ENCODE measurements around the gene PRKCB. TPM values are rescaled to one million over a fixed set of nuclear protein-coding genes. Genes with fewer than 3 reads are reported as not detected.

Gene PRKCB
- total RNA-seq = not detected in 2 replicates

GRCh38 chr16:23835390-23836077 is at the start of gene PRKCB:
Gene PRKCB, plus strand, starts transcription at chr16:23835983.

GRCh38 chr16:24255456-24256371 is 419.9 kb downstream of the PRKCB start, which contains the start of gene CACNG3:
Gene CACNG3, plus strand, starts transcription at chr16:24256335. Its CDS starts 420 bp downstream, at chr16:24256755.

Other genes with a start within 250 kb of the PRKCB start
- gene NDUFAB1, start 239.7 kb upstream of the PRKCB start, total RNA-seq = 49.9 and 91.8 TPM in 2 replicates
- gene PALB2, start 194.7 kb upstream of the PRKCB start, total RNA-seq = 7.3 and 12.3 TPM in 2 replicates
- gene DCTN5, start 194.5 kb upstream of the PRKCB start, total RNA-seq = 79.5 and 98.5 TPM in 2 replicates
- gene PLK1, start 157.1 kb upstream of the PRKCB start, total RNA-seq = 3.9 and 45.8 TPM in 2 replicates
- under 0.01 and 0.38 TPM in 2 replicates for gene ERN2, start 122.8 kb upstream of the PRKCB start, total RNA-seq
- not detected in 2 replicates for gene CHP2, start 81.0 kb upstream of the PRKCB start, total RNA-seq

All from regular cardiac myocyte (primary cell).